ENCODE results near the gene RPS23. TPM values are rescaled to one million over a fixed set of nuclear protein-coding genes. Genes with fewer than 3 reads are reported as not detected.

RPS23 gene
- total RNA-seq = 1,000 to 10,000 TPM; 1,823 to 4,287 (median 2,697) TPM

DNA sequence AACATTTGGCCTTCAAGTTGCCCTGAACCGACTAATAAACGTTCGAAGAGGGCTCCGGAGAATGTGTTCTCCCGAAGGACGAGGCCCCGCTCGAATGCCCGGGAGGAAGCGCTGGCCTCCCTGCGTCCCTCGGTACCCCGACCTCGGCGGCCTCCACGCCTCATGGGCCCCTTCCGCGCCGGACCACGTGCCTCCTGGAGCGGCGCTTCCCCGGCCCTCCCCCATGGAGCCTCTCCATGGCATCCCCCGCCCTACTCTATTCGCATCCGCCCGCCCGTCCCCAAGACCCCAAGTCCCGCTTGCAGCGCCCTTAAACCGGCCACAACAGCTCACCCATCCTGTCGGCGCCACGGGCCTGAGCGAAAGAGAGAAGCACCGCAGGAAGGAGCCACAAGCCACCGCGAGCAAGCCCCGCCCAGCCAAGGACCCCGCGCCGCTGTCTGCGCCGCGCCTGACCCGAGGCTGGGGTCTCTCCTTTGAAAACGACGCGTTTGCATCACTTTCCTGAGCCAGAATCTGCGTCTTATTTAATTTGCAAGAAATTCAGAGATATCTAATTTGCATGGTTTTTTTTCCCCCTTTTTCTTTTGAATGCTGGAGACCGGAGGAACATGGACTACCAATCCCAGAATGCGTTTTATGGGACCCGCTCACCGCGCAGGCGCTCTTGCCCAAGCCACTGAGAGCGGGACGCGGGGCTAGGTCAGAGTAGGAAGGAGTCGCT lies at the start of gene RPS23:
TSS of gene RPS23 (minus strand) at position 368 of the 724 bp plus-strand sequence. CDS start at position 337, 31 bp downstream.
- TF ChIP-seq CTCF (IDR thresholded peaks at IDR 0.05; ENCODE audit: low read depth) = no peak

DNA sequence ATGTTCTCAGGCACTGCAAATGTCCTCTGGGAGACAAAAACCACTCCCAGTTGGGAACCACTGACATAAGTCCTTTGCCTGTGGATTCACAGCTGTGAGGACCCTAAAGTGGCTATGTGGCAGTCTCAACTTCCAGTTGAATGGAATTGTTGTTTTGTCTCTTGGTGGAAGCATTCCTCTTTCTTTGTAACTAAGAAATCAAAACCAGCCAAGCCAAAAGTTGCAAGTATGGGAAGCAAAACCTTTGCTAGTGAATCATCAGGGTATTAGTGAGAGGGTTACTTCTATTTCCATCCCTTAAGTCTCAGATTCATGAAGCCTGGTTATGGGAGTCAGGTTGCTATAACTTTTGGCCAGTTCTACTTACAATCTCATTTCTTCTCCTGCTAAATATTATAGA lies 49.8 kb upstream of the RPS23 start:
- TF ChIP-seq CTCF (IDR thresholded peaks at IDR 0.05; ENCODE audit: low read depth) = no peak

DNA sequence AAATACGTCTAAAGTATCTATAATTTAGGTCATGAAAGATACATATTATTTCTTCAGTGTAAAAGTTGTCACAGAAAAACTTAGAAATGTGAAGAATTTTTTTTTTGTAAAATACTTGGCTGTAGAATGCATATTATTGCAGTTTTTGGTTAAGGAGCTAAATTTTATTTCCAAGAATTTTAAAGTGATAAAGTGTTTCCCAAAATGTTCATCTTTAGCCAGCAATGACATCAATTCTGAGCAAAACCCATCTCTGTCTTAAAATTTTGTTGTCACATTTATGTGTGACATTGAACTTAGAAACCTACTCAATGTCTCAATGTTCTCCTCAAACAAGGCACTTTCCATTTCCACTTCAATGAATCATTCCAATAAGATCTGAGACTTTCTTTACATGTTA lies 47.8 kb upstream of the RPS23 start:
- TF ChIP-seq CTCF (IDR thresholded peaks at IDR 0.05; ENCODE audit: low read depth) = no peak

GRCh38 chr5:82325155-82325554 lies 47.0 kb upstream of the RPS23 start:
- TF ChIP-seq CTCF (IDR thresholded peaks at IDR 0.05; ENCODE audit: low read depth) = no peak

- TF ChIP-seq CTCF (IDR thresholded peaks at IDR 0.05; ENCODE audit: low read depth) = no peak
These were observed 42.8 kb upstream of the RPS23 start for GRCh38 chr5:82320966-82321365.

DNA sequence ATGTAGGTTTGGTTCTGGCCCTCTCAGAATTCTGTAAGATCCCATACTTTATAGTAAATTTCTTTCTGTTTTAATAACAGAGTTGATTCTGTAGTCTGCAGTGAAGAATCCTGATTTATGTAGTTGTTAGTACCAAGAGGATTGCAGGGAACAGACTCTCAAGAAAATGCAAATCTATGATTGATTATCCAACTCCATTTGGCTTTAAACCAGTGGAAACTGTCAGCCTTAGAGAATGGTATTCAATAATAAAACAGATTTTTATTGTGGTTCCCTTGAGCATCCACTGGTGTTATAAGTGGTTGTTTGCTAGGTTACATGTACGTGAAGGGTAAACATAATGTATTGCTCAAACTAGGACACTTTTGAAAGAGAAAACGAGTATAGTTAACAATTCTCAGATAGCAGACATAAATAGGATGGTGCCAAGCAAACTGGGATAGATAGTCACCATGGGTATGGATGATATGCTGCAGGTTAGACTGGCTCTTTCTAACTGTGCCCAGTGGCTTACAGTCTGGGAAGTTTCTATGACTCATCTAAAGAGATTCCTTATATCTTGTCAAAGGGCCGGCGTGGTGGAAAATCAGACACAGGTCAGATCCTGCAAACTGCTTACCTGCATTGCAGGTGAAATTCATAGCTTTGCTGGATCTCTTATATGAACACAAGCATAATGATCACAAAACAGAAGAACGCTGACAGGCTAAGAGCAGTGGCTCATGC lies 41.7 kb upstream of the RPS23 start:
- no peak for TF ChIP-seq CTCF (IDR thresholded peaks at IDR 0.05; ENCODE audit: low read depth)

- TF ChIP-seq CTCF (IDR thresholded peaks at IDR 0.05; ENCODE audit: low read depth) = no peak
These were observed 41.0 kb upstream of the RPS23 start for GRCh38 chr5:82319192-82319591.
